IPS-NIHi11 (cell line): ENCODE data around the gene CGB1.

ENCODE experiments used
- DNase-seq: peaks from one replicate; pipeline ENCODE4 v3.0.0; 2012; ENCODE audit warnings: mixed read lengths, low spot score

CGB1 gene

GRCh38 chr19:49020931-49021895 lies 15.5 kb downstream of the CGB1 start:
- peak; percentile 49 for DNase-seq

GRCh38 chr19:49020342-49020741 lies 16.4 kb downstream of the CGB1 start:
- peak; percentile 50 for DNase-seq

GRCh38 chr19:49019242-49019932 lies 17.3 kb downstream of the CGB1 start:
- DNase-seq = peak; percentile 84

- peak; percentile 3 for DNase-seq
These were observed 18.1 kb downstream of the CGB1 start for GRCh38 chr19:49018388-49019241.

GRCh38 chr19:49017666-49018351 lies 18.9 kb downstream of the CGB1 start:
- peak; percentile 85 for DNase-seq

- DNase-seq = peak; percentile 19
These were observed 19.5 kb downstream of the CGB1 start, which contains the start of gene LHB for GRCh38 chr19:49017041-49017665. LHB (minus strand) TSS chr19:49017091; CDS start chr19:49017081, 10 bp downstream.

GRCh38 chr19:49016067-49016839 lies 20.4 kb downstream of the CGB1 start:
- DNase-seq = no peak

GRCh38 chr19:49014870-49015255 lies 21.8 kb downstream of the CGB1 start:
- DNase-seq = no peak

GRCh38 chr19:49014123-49014869 lies 22.4 kb downstream of the CGB1 start:
- no peak for DNase-seq

GRCh38 chr19:49011194-49011593 lies 25.5 kb downstream of the CGB1 start:
- no peak for DNase-seq

- no peak for DNase-seq
These were observed 26.2 kb downstream of the CGB1 start for GRCh38 chr19:49010453-49010852.

GRCh38 chr19:49009828-49010227 lies 26.9 kb downstream of the CGB1 start:
- DNase-seq = no peak

- no peak for DNase-seq
These were observed 29.8 kb downstream of the CGB1 start for GRCh38 chr19:49006905-49007304.

- DNase-seq = no peak
These were observed 31.6 kb downstream of the CGB1 start for GRCh38 chr19:49004964-49005614.

- DNase-seq = no peak
These were observed 32.6 kb downstream of the CGB1 start for GRCh38 chr19:49004133-49004532.

- peak; percentile 78 for DNase-seq
These were observed 37.0 kb downstream of the CGB1 start for GRCh38 chr19:48999481-49000325.

- DNase-seq = peak; percentile 73
These were observed 38.7 kb downstream of the CGB1 start for GRCh38 chr19:48997972-48998371.

- no peak for DNase-seq
These were observed 42.7 kb downstream of the CGB1 start for GRCh38 chr19:48994035-48994386.
